K562 (cell line): ENCODE data around the gene CD48. TPM values are rescaled to one million over a fixed set of nuclear protein-coding genes. Genes with fewer than 3 reads are reported as not detected.

Source experiments
- FOXO4 ChIP-seq: fragments of 450-650 bp; formaldehyde crosslinking; IDR thresholded peaks from 2 replicates; pipeline ENCODE4 v1.4.0; 2020; ENCODE audit warnings: mild to moderate bottlenecking, moderate library complexity
- HMGXB4 ChIP-seq: sonication (generic); formaldehyde crosslinking; IDR thresholded peaks from 2 replicates; pipeline ENCODE4 v1.8.1; 2023; ENCODE audit warnings: mild to moderate bottlenecking, missing genetic modification reagents
- RBFOX2 ChIP-seq: fragments of 200-400 bp; formaldehyde crosslinking; IDR thresholded peaks from 2 replicates; pipeline ENCODE4 v1.6.1; 2017; ENCODE audit warnings: low read depth, mild to moderate bottlenecking, low read length, moderate library complexity
- SREBF2 ChIP-seq: sonication (generic); formaldehyde crosslinking; IDR thresholded peaks from 2 replicates; pipeline ENCODE4 v1.4.0; 2020; ENCODE audit warnings: mild to moderate bottlenecking, missing genetic modification reagents
- ZNF280A ChIP-seq: fragments of 450-650 bp; IDR thresholded peaks from 2 replicates; pipeline ENCODE4 v1.6.1; 2018; ENCODE audit warnings: mild to moderate bottlenecking, low read depth; ENCODE audit not compliant: partially characterized antibody
- ZNF766 ChIP-seq: fragments of 200-800 bp; sonication (Bioruptor generic); conservative IDR thresholded peaks from 2 replicates; pipeline ENCODE4 v1.6.1; 2016; ENCODE audit warnings: missing genetic modification characterization, missing compliant biosample characterization
- ZSCAN29 ChIP-seq: fragments of 450-650 bp; IDR thresholded peaks from 2 replicates; pipeline ENCODE4 v1.6.1; 2017
- polyA plus RNA-seq, 8 experiments: library from polyadenylated mRNA; depleted of rRNA in 4 of 8; stranded (reverse) in 5 of 8; unstranded in 3 of 8; fragments of >200 nt; fragmentation: Nextera tagmentation in 2 of 8; fragmentation: Illumina TruSeq in 1 of 8; extraction: Ambion mirVana in 2 of 8; extraction: Trizol in 1 of 8; gene quantifications; 2 replicates each; pipeline versions ENCODE4 v1.2.1 to v1.2.3, GENCODE V29; 2011 to 2014; ENCODE audit warnings: inconsistent platforms in 1 of 8, missing spikeins in 1 of 8
- total RNA-seq, 7 experiments: library from RNA; depleted of rRNA in 6 of 7; stranded (reverse); fragments of >200 nt in 6 of 7; fragmentation: Illumina TruSeq in 2 of 7; extraction: Trizol in 2 of 7; gene quantifications; 2 replicates each; pipeline versions ENCODE4 v1.2.1 to v1.2.3, GENCODE V29; 2011 to 2021; ENCODE audit warnings: low replicate concordance in 1 of 7

The CD48 gene
- total and polyA plus RNA-seq, 9 of the 15 experiments (the other 6 are each of a cell fraction or from before 2014, with no cell fraction given): 0.10 to 0.42 (median 0.29) TPM; not detected in 3

- TF ChIP-seq SREBF2 (no peak), RBFOX2 (no peak), ZSCAN29 (no peak), FOXO4 (CRISPR knock-in tag) (no peak), HMGXB4 (CRISPR knock-in tag) (no peak), ZNF766 (CRISPR knock-in tag) (no peak), ZNF280A (no peak)
Measured at GRCh38 chr1:160711602-160712311, at the start of gene CD48 (continued).
